ENCODE measurements around the gene CREB3L2.

The CREB3L2 gene

GRCh38 chr7:138009350-138009653, 7.4 kb upstream of the CREB3L2 start:
- no peak for TF ChIP-seq ZFX (IDR thresholded peaks at IDR 0.05; ENCODE audit: borderline replicate concordance)
- TF ChIP-seq, protein P1, sequence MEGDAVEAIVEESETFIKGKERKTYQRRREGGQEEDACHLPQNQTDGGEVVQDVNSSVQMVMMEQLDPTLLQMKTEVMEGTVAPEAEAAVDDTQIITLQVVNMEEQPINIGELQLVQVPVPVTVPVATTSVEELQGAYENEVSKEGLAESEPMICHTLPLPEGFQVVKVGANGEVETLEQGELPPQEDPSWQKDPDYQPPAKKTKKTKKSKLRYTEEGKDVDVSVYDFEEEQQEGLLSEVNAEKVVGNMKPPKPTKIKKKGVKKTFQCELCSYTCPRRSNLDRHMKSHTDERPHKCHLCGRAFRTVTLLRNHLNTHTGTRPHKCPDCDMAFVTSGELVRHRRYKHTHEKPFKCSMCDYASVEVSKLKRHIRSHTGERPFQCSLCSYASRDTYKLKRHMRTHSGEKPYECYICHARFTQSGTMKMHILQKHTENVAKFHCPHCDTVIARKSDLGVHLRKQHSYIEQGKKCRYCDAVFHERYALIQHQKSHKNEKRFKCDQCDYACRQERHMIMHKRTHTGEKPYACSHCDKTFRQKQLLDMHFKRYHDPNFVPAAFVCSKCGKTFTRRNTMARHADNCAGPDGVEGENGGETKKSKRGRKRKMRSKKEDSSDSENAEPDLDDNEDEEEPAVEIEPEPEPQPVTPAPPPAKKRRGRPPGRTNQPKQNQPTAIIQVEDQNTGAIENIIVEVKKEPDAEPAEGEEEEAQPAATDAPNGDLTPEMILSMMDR (IDR thresholded peaks at IDR 0.05): no peak
- no peak overlapping the region for H3K27ac ChIP-seq

DNA sequence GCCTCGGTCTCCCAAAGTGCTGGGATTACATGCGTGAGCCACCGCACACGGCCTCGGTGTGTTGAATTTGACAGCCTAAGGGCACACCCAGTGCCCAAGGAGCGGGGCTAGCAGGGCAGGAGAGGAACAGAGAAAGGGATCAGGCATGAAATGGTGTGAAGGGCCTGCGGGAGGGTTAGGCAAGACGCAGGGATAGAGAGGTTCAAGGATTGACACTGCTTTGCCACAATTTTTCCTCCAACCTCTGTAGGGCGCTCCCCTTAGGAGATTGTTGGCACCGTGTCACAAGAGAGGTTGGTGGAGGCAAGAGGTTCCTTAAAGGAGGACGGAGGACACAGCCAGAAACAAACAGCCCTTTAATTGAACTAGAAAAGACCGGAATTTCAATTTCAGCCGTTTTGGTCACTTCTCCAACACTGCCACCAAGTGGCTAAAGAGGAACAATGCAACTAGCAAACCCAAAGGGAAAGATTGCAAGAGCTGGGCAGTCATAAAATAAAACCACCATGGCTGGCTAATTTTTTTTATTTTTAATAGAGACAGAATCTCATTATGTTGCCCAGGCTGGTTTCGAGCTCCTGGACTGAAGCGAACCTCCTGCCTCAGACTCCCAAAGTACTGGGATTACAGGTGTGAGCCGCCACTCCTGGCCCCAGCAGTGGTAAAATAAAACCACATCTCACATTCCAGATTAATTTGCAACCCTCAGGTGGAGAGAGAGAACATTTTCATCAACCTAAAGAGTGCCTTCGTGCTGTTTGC, 6.9 kb upstream of the CREB3L2 start:
- no peak overlapping the region for H3K27ac ChIP-seq
- TF ChIP-seq ZFX (IDR thresholded peaks at IDR 0.05; ENCODE audit: borderline replicate concordance): no peak
- TF ChIP-seq, protein P1 (IDR thresholded peaks at IDR 0.05): peak; percentile 93

GRCh38 chr7:138008019-138008587, 6.2 kb upstream of the CREB3L2 start:
- TF ChIP-seq ZFX (IDR thresholded peaks at IDR 0.05; ENCODE audit: borderline replicate concordance): no peak
- TF ChIP-seq, protein P1 (IDR thresholded peaks at IDR 0.05): no peak
- no peak overlapping the region for H3K27ac ChIP-seq

DNA sequence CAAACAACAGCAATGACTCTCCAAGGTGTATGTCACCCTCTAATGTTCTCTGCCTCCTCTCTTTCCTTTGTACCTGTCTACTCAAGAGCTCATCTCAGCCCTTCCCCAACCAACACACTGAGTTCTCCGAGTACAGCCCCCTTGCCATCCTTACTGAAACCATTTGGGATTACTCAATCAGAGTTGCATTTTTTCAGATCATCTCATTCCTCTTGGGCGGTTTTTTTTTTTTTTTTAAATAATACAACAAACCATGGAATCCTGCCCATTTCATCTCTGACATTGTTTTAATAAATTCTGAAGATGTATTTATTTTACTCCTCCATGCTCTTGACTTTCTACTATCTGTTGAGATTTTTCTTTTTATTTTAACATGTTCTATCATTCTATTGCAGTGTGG, 4.2 kb upstream of the CREB3L2 start:
- TF ChIP-seq ZFX (IDR thresholded peaks at IDR 0.05; ENCODE audit: borderline replicate concordance): no peak
- TF ChIP-seq, protein P1 (IDR thresholded peaks at IDR 0.05): no peak

GRCh38 chr7:138004936-138005335, 3.0 kb upstream of the CREB3L2 start:
- no peak overlapping the region for H3K27ac ChIP-seq
- TF ChIP-seq, protein P1 (IDR thresholded peaks at IDR 0.05): no peak
- no peak for TF ChIP-seq ZFX (IDR thresholded peaks at IDR 0.05; ENCODE audit: borderline replicate concordance)

More for the DNA sequence above, 4.2 kb upstream of the CREB3L2 start:
- no peak overlapping the region for H3K27ac ChIP-seq

DNA sequence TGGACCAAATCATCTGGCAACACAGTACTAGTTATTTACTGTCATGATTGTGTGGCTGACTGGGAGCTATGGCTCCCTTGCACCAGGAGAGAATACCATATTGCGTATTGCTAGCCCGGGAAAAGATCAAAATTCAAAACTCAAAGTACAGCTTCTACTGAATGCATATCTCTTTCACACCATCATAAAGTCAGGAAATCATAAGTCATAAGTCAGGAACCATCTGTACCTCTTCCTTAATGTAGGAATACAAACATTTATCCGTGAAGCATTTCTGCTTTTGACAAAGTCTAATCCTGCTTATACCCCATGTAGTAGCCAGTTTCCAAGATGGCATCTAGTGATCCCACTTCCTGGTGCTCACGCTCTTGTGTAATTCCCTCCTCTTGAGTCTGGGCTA, 2.2 kb upstream of the CREB3L2 start:
- no peak for TF ChIP-seq ZFX (IDR thresholded peaks at IDR 0.05; ENCODE audit: borderline replicate concordance)
- TF ChIP-seq, protein P1 (IDR thresholded peaks at IDR 0.05): no peak
- no peak overlapping the region for H3K27ac ChIP-seq

- no peak for TF ChIP-seq ZFX (IDR thresholded peaks at IDR 0.05; ENCODE audit: borderline replicate concordance)
- TF ChIP-seq, protein P1 (IDR thresholded peaks at IDR 0.05): no peak
- H3K27ac ChIP-seq: 0 out of 2 replicates have a peak overlapping the region, but pooled peaks have one; percentile 20
These were observed 923 bp upstream of the CREB3L2 start for GRCh38 chr7:138002828-138003189.
